ENCODE measurements around the gene ZNF646. TPM values are rescaled to one million over a fixed set of nuclear protein-coding genes. Genes with fewer than 3 reads are reported as not detected.

ZNF646 gene
- total and polyA plus RNA-seq, 2 of the 13 experiments (the other 11 are each of a cell fraction or from before 2014, with no cell fraction given): 3.4 to 10.9 TPM

- TF ChIP-seq, protein P1, sequence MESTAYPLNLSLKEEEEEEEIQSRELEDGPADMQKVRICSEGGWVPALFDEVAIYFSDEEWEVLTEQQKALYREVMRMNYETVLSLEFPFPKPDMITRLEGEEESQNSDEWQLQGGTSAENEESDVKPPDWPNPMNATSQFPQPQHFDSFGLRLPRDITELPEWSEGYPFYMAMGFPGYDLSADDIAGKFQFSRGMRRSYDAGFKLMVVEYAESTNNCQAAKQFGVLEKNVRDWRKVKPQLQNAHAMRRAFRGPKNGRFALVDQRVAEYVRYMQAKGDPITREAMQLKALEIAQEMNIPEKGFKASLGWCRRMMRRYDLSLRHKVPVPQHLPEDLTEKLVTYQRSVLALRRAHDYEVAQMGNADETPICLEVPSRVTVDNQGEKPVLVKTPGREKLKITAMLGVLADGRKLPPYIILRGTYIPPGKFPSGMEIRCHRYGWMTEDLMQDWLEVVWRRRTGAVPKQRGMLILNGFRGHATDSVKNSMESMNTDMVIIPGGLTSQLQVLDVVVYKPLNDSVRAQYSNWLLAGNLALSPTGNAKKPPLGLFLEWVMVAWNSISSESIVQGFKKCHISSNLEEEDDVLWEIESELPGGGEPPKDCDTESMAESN (CRISPR knock-in tag; conservative IDR thresholded peaks at IDR 0.05): no peak
- TF ChIP-seq RAD21 (CRISPR knock-in tag; IDR thresholded peaks at IDR 0.05) (no peak), ZFP36L2 (CRISPR knock-in tag; IDR thresholded peaks at IDR 0.05) (no peak), PLSCR1 (CRISPR knock-in tag; IDR thresholded peaks at IDR 0.05; ENCODE audit: borderline replicate concordance) (0 out of 2 replicates have a peak, but pooled peaks have one; percentile 58), ZNF788 (CRISPR knock-in tag; IDR thresholded peaks at IDR 0.05; ENCODE audit: borderline replicate concordance) (no peak; the same call in 1 of the 2 replicates), CBX1 (IDR thresholded peaks at IDR 0.05; ENCODE audit: low read depth) (no peak), RFX1 (IDR thresholded peaks at IDR 0.05) (no peak), SMYD3 (CRISPR knock-in tag; IDR thresholded peaks at IDR 0.05) (no peak), AGO1 (IDR thresholded peaks at IDR 0.05; ENCODE audit: low read depth, low read length, poor library complexity, severe bottlenecking) (no peak), ZBTB3 (CRISPR knock-in tag; IDR thresholded peaks at IDR 0.05; ENCODE audit: borderline replicate concordance, low read depth) (no peak), ZSCAN25 (CRISPR knock-in tag; IDR thresholded peaks at IDR 0.05) (no peak), IKZF4 (CRISPR knock-in tag; IDR thresholded peaks at IDR 0.05; ENCODE audit: borderline replicate concordance, low read depth, not compliant biosample characterization) (no peak), MZF1 (CRISPR knock-in tag; IDR thresholded peaks at IDR 0.05; ENCODE audit: borderline replicate concordance) (no peak), ZNF569 (CRISPR knock-in tag; IDR thresholded peaks at IDR 0.05; ENCODE audit: borderline replicate concordance) (no peak), ESRRA (CRISPR knock-in tag; IDR thresholded peaks at IDR 0.05; ENCODE audit: low read depth) (no peak), CREM (IDR thresholded peaks at IDR 0.05) (peak; percentile 46; the same call in 1 of the 2 replicates), CREM (CRISPR knock-in tag; IDR thresholded peaks at IDR 0.05) (no peak)
- TF ChIP-seq, protein P2, sequence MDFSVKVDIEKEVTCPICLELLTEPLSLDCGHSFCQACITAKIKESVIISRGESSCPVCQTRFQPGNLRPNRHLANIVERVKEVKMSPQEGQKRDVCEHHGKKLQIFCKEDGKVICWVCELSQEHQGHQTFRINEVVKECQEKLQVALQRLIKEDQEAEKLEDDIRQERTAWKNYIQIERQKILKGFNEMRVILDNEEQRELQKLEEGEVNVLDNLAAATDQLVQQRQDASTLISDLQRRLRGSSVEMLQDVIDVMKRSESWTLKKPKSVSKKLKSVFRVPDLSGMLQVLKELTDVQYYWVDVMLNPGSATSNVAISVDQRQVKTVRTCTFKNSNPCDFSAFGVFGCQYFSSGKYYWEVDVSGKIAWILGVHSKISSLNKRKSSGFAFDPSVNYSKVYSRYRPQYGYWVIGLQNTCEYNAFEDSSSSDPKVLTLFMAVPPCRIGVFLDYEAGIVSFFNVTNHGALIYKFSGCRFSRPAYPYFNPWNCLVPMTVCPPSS (IDR thresholded peaks at IDR 0.05): no peak
- TF ChIP-seq, protein P3, sequence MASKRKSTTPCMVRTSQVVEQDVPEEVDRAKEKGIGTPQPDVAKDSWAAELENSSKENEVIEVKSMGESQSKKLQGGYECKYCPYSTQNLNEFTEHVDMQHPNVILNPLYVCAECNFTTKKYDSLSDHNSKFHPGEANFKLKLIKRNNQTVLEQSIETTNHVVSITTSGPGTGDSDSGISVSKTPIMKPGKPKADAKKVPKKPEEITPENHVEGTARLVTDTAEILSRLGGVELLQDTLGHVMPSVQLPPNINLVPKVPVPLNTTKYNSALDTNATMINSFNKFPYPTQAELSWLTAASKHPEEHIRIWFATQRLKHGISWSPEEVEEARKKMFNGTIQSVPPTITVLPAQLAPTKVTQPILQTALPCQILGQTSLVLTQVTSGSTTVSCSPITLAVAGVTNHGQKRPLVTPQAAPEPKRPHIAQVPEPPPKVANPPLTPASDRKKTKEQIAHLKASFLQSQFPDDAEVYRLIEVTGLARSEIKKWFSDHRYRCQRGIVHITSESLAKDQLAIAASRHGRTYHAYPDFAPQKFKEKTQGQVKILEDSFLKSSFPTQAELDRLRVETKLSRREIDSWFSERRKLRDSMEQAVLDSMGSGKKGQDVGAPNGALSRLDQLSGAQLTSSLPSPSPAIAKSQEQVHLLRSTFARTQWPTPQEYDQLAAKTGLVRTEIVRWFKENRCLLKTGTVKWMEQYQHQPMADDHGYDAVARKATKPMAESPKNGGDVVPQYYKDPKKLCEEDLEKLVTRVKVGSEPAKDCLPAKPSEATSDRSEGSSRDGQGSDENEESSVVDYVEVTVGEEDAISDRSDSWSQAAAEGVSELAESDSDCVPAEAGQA (IDR thresholded peaks at IDR 0.05; ENCODE audit: low read depth): no peak
- TF ChIP-seq, protein P3 (CRISPR knock-in tag; IDR thresholded peaks at IDR 0.05; ENCODE audit: borderline replicate concordance): no peak
Measured at GRCh38 chr16:31072540-31073141, 1.6 kb upstream of the ZNF646 start (continued).
